ENCODE data around the gene ZXDC.

The ZXDC gene

DNA sequence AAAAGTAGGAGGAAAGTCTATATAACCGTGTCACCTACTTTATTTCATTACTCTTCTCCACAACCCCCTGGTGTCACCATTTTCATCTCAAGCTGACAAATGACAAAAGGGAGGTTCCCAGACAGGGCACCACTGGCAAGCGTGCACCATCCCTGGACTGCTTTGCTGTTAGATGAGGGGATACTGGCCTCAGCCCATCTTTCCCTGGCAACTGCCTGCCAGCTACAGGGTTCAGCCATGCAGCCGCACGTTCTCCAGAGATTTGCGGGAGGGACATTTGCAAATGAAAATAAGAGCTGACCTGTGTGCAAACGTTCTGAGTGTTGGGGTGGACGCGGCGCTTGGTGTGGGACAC lies 41.2 kb upstream of the ZXDC start:
- CTCF ChIA-PET: no interaction called here
- no peak for DNase-seq (ENCODE audit: low read depth, low spot score)
- POLR2A ChIA-PET: no interaction called here

DNA sequence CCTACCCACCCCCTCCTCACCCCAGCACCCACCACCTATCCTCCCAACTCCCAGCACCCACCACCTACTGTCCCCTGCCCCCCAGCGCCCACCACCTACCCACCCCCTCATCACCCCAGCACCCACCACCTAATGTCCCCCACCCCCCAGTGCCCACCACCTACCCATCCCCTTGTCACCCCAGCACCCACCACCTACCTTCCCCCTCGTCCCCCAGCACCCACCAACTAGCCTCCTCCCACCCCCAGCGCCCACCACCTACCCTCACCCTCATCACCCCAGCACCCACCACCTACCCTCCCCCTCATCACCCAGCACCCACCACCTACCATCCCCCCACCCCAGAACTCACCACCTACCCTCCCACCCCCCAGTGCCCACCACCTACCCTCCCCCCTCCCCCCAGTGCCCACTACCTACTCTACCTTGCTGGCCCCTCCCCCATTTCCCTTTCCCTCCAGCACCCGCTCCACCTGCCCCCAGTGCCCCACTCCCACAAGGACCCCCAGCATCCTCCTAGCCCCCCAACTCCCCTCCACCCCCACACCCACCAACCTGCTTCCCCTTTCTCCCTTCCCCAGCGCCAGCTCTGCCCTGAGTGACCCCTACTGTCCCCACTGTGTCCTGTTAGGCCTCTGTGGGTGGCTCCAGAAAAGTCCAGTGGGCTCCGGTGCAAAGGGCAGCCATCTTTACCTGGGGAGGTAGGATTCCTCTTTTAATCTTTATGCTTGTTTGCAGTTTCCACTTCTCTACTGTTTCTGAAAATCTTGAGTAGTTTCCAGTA lies 40.7 kb upstream of the ZXDC start:
- no peak for DNase-seq (ENCODE audit: low read depth, low spot score)
- POLR2A ChIA-PET: no interaction called here
- TF ChIP-seq, protein P1, sequence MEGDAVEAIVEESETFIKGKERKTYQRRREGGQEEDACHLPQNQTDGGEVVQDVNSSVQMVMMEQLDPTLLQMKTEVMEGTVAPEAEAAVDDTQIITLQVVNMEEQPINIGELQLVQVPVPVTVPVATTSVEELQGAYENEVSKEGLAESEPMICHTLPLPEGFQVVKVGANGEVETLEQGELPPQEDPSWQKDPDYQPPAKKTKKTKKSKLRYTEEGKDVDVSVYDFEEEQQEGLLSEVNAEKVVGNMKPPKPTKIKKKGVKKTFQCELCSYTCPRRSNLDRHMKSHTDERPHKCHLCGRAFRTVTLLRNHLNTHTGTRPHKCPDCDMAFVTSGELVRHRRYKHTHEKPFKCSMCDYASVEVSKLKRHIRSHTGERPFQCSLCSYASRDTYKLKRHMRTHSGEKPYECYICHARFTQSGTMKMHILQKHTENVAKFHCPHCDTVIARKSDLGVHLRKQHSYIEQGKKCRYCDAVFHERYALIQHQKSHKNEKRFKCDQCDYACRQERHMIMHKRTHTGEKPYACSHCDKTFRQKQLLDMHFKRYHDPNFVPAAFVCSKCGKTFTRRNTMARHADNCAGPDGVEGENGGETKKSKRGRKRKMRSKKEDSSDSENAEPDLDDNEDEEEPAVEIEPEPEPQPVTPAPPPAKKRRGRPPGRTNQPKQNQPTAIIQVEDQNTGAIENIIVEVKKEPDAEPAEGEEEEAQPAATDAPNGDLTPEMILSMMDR (IDR thresholded peaks at IDR 0.05; ENCODE audit: insufficient read depth, low read length, missing control alignments): no peak
- CTCF ChIA-PET: no interaction called here
- H3K4me3 ChIP-seq (ENCODE audit: low read depth, low read length): no peak overlapping the region

More for the DNA sequence above, 41.2 kb upstream of the ZXDC start:
- TF ChIP-seq, protein P1 (IDR thresholded peaks at IDR 0.05; ENCODE audit: insufficient read depth, low read length, missing control alignments): no peak
- H3K4me3 ChIP-seq (ENCODE audit: low read depth, low read length): no peak overlapping the region

DNA sequence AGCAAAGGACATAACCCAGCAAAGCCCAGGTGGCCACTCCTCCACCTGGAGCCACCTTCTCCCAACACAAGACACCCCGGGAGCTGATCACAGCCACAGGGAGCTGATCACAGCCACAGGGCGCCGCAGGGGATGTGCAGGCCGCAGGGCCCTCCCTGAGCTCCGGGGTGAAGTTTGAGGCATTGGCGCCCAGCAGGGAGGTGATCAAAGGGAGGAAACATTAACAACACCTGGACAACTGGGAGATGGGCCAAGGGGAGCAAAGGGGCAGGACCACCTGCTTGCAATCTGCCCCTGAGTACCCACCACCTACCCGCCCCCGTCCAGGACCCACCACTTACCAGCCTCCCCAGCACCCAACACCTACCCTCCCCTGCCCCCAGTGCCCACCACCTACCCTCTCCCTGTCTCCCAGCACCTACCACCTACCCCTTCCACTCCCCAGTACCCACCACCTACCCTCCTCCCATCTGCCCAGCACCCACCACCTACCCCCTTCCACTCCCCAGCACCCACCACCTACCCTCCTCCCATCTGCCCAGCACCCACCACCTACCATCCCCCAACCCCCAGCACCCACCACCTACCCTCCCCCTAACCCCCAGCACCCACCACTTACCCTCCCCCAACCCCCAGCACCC lies 39.5 kb upstream of the ZXDC start:
- H3K4me3 ChIP-seq (ENCODE audit: low read depth, low read length): no peak overlapping the region
- TF ChIP-seq, protein P1 (IDR thresholded peaks at IDR 0.05; ENCODE audit: insufficient read depth, low read length, missing control alignments): no peak
- no peak for DNase-seq (ENCODE audit: low read depth, low spot score)
- CTCF ChIA-PET: no interaction called here
- POLR2A ChIA-PET: no interaction called here

DNA sequence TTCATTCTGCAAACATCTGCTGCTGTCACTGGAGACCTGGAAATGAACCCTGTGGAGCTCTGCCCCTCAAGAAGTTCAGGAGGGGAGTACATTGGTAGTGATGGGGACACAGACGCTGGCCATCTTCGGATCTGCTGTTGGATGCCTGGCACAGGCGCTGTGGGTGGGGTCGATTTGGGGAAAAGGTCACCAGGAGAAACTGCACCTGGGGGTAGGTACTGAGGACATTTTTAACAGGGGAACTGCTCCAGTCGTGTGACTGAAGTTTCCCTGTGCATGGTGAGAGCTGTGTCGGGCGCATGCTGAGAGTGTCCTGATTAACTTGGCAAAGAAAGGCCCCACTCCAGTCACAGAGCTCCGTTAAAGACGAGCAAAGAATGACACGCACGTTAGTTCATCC lies 38.5 kb upstream of the ZXDC start:
- ChIA-PET CTCF (interaction anchor here (0.8 to 6.1 kb wide), 2 partner anchors 7 to 24 kb away, joined by 3 to 68 read pairs; partner anchors contain the start of gene CHST13), POLR2A (no interaction called here)

DNA sequence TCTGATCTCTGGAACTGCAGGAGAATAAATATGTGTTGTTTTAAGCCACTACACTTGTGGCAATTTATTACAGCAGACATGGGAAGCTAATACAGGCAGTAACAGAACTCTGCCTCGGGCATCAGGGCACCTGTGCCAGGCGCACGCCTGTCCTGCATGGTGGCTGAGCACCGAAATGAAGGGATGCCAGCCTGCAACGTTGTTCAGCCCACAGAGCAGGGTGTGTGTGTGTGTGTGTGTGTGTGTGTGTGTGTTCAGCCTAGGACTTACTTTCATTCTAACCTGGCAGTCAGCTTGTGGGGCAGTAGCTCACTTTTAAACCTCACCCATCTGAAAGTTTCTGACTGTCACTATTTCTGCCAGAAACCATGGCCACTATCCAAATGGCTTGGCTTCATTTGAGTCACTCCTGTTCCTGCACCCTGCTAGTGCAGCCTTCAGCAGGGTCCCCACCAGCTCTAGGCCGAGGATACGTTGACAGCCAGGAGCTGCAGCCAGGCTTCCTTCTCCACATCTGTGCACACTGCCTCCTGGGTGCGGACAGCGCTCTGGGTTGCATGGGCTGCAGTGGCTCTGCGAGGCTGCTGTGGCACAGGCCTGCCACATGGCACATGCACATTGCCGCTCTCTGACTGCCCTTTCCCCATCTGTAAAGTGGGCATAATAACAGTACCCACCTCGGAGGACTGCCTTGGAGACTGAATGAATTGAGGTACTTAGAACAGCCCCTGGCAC lies 37.4 kb upstream of the ZXDC start:
- TF ChIP-seq, protein P1 (IDR thresholded peaks at IDR 0.05; ENCODE audit: insufficient read depth, low read length, missing control alignments): no peak
- CTCF ChIA-PET: interaction anchor here (0.8 to 6.1 kb wide), 2 partner anchors 8 to 23 kb away, joined by 3 to 68 read pairs; partner anchors contain the start of gene CHST13
- DNase-seq (ENCODE audit: low read depth, low spot score): no peak
- POLR2A ChIA-PET: no interaction called here
- no peak overlapping the region for H3K4me3 ChIP-seq (ENCODE audit: low read depth, low read length)

More for the DNA sequence above, 38.5 kb upstream of the ZXDC start:
- TF ChIP-seq, protein P1 (IDR thresholded peaks at IDR 0.05; ENCODE audit: insufficient read depth, low read length, missing control alignments): no peak
- H3K4me3 ChIP-seq (ENCODE audit: low read depth, low read length): no peak overlapping the region
- no peak for DNase-seq (ENCODE audit: low read depth, low spot score)

DNA sequence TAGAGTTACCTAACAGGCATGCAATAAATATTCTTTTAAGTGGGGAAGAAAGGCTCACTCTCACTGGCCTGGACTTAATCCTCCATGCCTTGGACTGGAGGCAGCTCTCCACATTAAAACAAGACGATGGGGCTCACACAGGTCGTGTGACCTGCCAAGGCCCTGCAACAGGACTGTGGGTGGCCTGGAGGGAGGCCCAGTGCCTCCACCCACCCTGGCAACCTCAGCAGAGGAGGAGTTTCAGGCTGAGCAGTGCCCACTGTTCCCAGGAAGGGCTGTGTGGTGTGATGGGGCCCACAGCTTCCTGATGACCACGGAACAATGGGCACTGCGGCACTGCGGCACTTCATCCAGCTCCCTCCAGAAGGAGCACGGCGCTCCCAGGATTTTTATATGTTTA lies 36.3 kb upstream of the ZXDC start:
- POLR2A ChIA-PET: no interaction called here

More for the DNA sequence above, 36.3 kb upstream of the ZXDC start:
- CTCF ChIA-PET: interaction anchor here (6.1 kb wide), 1 partner anchor 9 kb away, joined by 68 read pairs; the partner anchor contains the start of gene CHST13
- TF ChIP-seq, protein P1 (IDR thresholded peaks at IDR 0.05; ENCODE audit: insufficient read depth, low read length, missing control alignments): no peak
- no peak overlapping the region for H3K4me3 ChIP-seq (ENCODE audit: low read depth, low read length)
- no peak for DNase-seq (ENCODE audit: low read depth, low spot score)

Measured in AG04449 (cell line).